Liver (tissue), 9 donors: Measurements from ENCODE around the gene CD52. TPM values are rescaled to one million over a fixed set of nuclear protein-coding genes. Genes with fewer than 3 reads are reported as not detected.

Source experiments
- DNase-seq: peaks from one replicate; pipeline ENCODE4 v3.0.0-alpha.2; 2017; ENCODE audit warnings: low spot score
- H3K27ac ChIP-seq, 2 donors: one replicate each; pipeline ENCODE4 v1.7.0; 2013; ENCODE audit warnings: inconsistent platforms in 2 of 2, low read length in 2 of 2, control low read depth in 1 of 2, low read depth in 1 of 2, mild to moderate bottlenecking in 1 of 2
- H3K27me3 ChIP-seq, 4 donors: one replicate each; pipeline versions ENCODE4 v1.6.1 to v1.7.0; 2013; ENCODE audit warnings: low read length in 3 of 4, inconsistent platforms in 1 of 4, mild to moderate bottlenecking in 1 of 4, moderate library complexity in 1 of 4; ENCODE audit not compliant: control insufficient read depth in 4 of 4, insufficient read depth in 4 of 4
- H3K36me3 ChIP-seq, 4 donors: one replicate each; pipeline versions ENCODE4 v1.6.1 to v1.7.0; 2013; ENCODE audit warnings: low read length in 3 of 4, mild to moderate bottlenecking in 3 of 4, low read depth in 1 of 4, moderate library complexity in 1 of 4; ENCODE audit not compliant: control insufficient read depth in 4 of 4, insufficient read depth in 3 of 4
- H3K4me1 ChIP-seq, 4 donors: one replicate each; pipeline versions ENCODE4 v1.6.1 to v1.7.0; 2013; ENCODE audit warnings: low read length in 3 of 4, mild to moderate bottlenecking in 3 of 4, moderate library complexity in 1 of 4; ENCODE audit not compliant: control insufficient read depth in 4 of 4, insufficient read depth in 4 of 4
- H3K4me3 ChIP-seq, 3 donors: one replicate each; pipeline versions ENCODE4 v1.6.1 to v1.7.0; 2013; ENCODE audit warnings: low read length in 3 of 3, control low read depth in 1 of 3, low read depth in 1 of 3, mild to moderate bottlenecking in 1 of 3
- H3K9ac ChIP-seq, 2 donors: one replicate each; pipeline ENCODE4 v1.7.0; 2013; ENCODE audit warnings: low read length in 2 of 2, mild to moderate bottlenecking in 2 of 2, moderate library complexity in 2 of 2, control low read depth in 1 of 2, low read depth in 1 of 2
- H3K9me3 ChIP-seq, 4 donors: one replicate each; pipeline versions ENCODE4 v1.6.1 to v1.7.0; 2013; ENCODE audit warnings: low read length in 3 of 4; ENCODE audit not compliant: control insufficient read depth in 4 of 4
- ATF3 ChIP-seq: IDR thresholded peaks from 2 replicates; pipeline ENCODE4 v1.6.1; 2016; ENCODE audit warnings: antibody characterized with exemption
- CTCF ChIP-seq: fragments of 150-350 bp; IDR thresholded peaks from 2 replicates; pipeline ENCODE4 v1.5.1; 2017; ENCODE audit warnings: improper control_type of control experiment, low read depth, low read length; ENCODE audit not compliant: missing input control
- EGR1 ChIP-seq, 2 donors: IDR thresholded peaks; 2 replicates each; pipeline ENCODE4 v1.6.1; 2016 to 2018; ENCODE audit warnings: antibody characterized with exemption in 2 of 2, low read depth in 2 of 2
- FOXA1 ChIP-seq: IDR thresholded peaks from 2 replicates; pipeline ENCODE4 v1.6.1; 2016; ENCODE audit warnings: antibody characterized with exemption
- FOXA2 ChIP-seq: IDR thresholded peaks from 2 replicates; pipeline ENCODE4 v1.6.1; 2016; ENCODE audit warnings: antibody characterized with exemption
- GABPA ChIP-seq, 2 donors: IDR thresholded peaks in 1 of 2; conservative IDR thresholded peaks in 1 of 2; 2 replicates each; pipeline ENCODE4 v1.6.1; 2016; ENCODE audit warnings: antibody characterized with exemption in 2 of 2, mild to moderate bottlenecking in 1 of 2, moderate library complexity in 1 of 2
- HNF4G ChIP-seq: IDR thresholded peaks from 2 replicates; pipeline ENCODE4 v1.6.1; 2016; ENCODE audit warnings: antibody characterized with exemption
- JUND ChIP-seq, 2 donors: IDR thresholded peaks; 2 replicates each; pipeline ENCODE4 v1.6.1; 2016; ENCODE audit warnings: antibody characterized with exemption in 2 of 2
- MAX ChIP-seq: IDR thresholded peaks from 2 replicates; pipeline ENCODE4 v1.6.1; 2016; ENCODE audit warnings: antibody characterized with exemption
- NR2F2 ChIP-seq: IDR thresholded peaks from 2 replicates; pipeline ENCODE4 v1.6.1; 2016; ENCODE audit warnings: antibody characterized with exemption
- RAD21 ChIP-seq, 2 donors: IDR thresholded peaks; 2 replicates each; pipeline ENCODE4 v1.6.1; 2016; ENCODE audit warnings: antibody characterized with exemption in 2 of 2, mild to moderate bottlenecking in 2 of 2
- REST ChIP-seq: IDR thresholded peaks from 2 replicates; pipeline ENCODE4 v1.6.1; 2016; ENCODE audit warnings: antibody characterized with exemption, mild to moderate bottlenecking
- RXRA ChIP-seq, 2 donors: IDR thresholded peaks; 2 replicates each; pipeline ENCODE4 v1.6.1; 2017 to 2018; ENCODE audit warnings: antibody characterized with exemption in 2 of 2, mild to moderate bottlenecking in 1 of 2
- SP1 ChIP-seq: IDR thresholded peaks from 2 replicates; pipeline ENCODE4 v1.6.1; 2018; ENCODE audit warnings: antibody characterized with exemption, mild to moderate bottlenecking
- TAF1 ChIP-seq: conservative IDR thresholded peaks from 2 replicates; pipeline ENCODE4 v1.6.1; 2016; ENCODE audit warnings: antibody characterized with exemption, mild to moderate bottlenecking
- WGBS: extraction: QIAGEN DNeasy Blood & Tissue Kit; methylation state at CpG from one replicate; pipeline ENCODE4 v1.1.7; 2013; 5-methylcytosine and 5-hydroxymethylcytosine counted together
- polyA plus RNA-seq, 2 donors: library from polyadenylated mRNA; stranded (reverse) in 1 of 2; unstranded in 1 of 2; fragments of 200-250 nt in 1 of 2; fragments of >200 nt in 1 of 2; fragmentation: Nextera tagmentation in 1 of 2; extraction: Ambion mirVana in 1 of 2; gene quantifications; one replicate each; pipeline versions ENCODE4 v1.2.1 to v1.2.3, GENCODE V29; 2013 to 2015
- total RNA-seq, 2 donors: library from RNA; depleted of rRNA; stranded (reverse); fragments of >200 nt; gene quantifications; one replicate each; pipeline ENCODE4 v1.2.3, GENCODE V29; 2014
- donor health status: healthy.
- donor health status: healthy.
- donor health status: healthy.
- donor health status: healthy.
- donor health status: healthy.

CD52 gene
- total and polyA plus RNA-seq, 4 donors: 1.7 to 16.4 (median 8.9) TPM

- Histone ChIP-seq H3K9me3 (peaks cover 0 to 9% (median 2%) of the 10 kb centered on the region in 4 donors), H3K27me3 (no peaks in the 10 kb centered on the region), H3K4me3 (no peak overlapping the region), H3K36me3 (peaks cover 6 to 24% (median 19%) of the 10 kb centered on the region in 4 donors), H3K27ac (no peak overlapping the region), H3K4me1 (no peaks in the 10 kb centered on the region), H3K9ac (no peak overlapping the region)
- TF ChIP-seq FOXA1: no peak
- TF ChIP-seq HNF4G: no peak
- TF ChIP-seq ATF3: no peak
- no peak for TF ChIP-seq REST
- TF ChIP-seq NR2F2: no peak
- TF ChIP-seq RAD21 (IDR thresholded peaks at IDR 0.05): no peak
- no peak for TF ChIP-seq TAF1
- no peak for TF ChIP-seq RXRA (IDR thresholded peaks at IDR 0.05)
- TF ChIP-seq JUND (IDR thresholded peaks at IDR 0.05): no peak
- TF ChIP-seq EGR1 (IDR thresholded peaks at IDR 0.05; ENCODE audit: low read depth in 2 of 2): no peak
- no peak for TF ChIP-seq SP1
- TF ChIP-seq GABPA (IDR thresholded peaks at IDR 0.05 in 1 of 2, conservative IDR thresholded peaks at IDR 0.05 in 1 of 2): no peak
- TF ChIP-seq CTCF: no peak
- TF ChIP-seq MAX: no peak
- no peak for TF ChIP-seq FOXA2
- 98% methylated on average over 4 of the region's 4 CpGs for WGBS
- DNase-seq: no peak
These were observed 48.6 kb upstream of the CD52 start for GRCh38 chr1:26269198-26269550.

- Histone ChIP-seq H3K9ac (no peak overlapping the region), H3K4me1 (peaks cover 13 to 40% (median 31%) of the 10 kb centered on the region in 4 donors), H3K36me3 (peaks cover 2 to 14% (median 12%) of the 10 kb centered on the region in 4 donors), H3K27ac (no peak overlapping the region), H3K9me3 (no peaks in the 10 kb centered on the region), H3K4me3 (no peak overlapping the region), H3K27me3 (no peaks in the 10 kb centered on the region)
- DNase-seq: no peak
- 84% methylated on average over 11 of the region's 11 CpGs for WGBS
- TF ChIP-seq TAF1 (no peak), REST (no peak), CTCF (no peak), RXRA (IDR thresholded peaks at IDR 0.05) (no peak), EGR1 (IDR thresholded peaks at IDR 0.05; ENCODE audit: low read depth in 2 of 2) (no peak), HNF4G (no peak), ATF3 (no peak), SP1 (no peak), NR2F2 (no peak)
These were observed 42.8 kb upstream of the CD52 start for GRCh38 chr1:26274801-26275425.
